H9 (cell line): ENCODE results near the gene SLC22A31. TPM values are rescaled to one million over a fixed set of nuclear protein-coding genes. Genes with fewer than 3 reads are reported as not detected.

Experiments
- DNase-seq: peaks from one replicate; pipeline ENCODE4 v3.0.0-alpha.2; 2017
- H2AFZ ChIP-seq: one replicate; pipeline ENCODE4 v1.6.1; 2013; ENCODE audit warnings: mild to moderate bottlenecking, low read length, control low read depth, moderate library complexity
- H2AK5ac ChIP-seq: 2 replicates; pipeline ENCODE4 v1.6.1; 2013; ENCODE audit warnings: low read length, control low read depth, mixed read lengths; ENCODE audit not compliant: insufficient read length
- H2BK120ac ChIP-seq: one replicate; pipeline ENCODE4 v1.6.1; 2013; ENCODE audit warnings: low read depth, mild to moderate bottlenecking, low read length, control low read depth, inconsistent platforms; ENCODE audit not compliant: poor library complexity, severe bottlenecking
- H2BK12ac ChIP-seq: 2 replicates; pipeline ENCODE4 v1.6.1; 2013; ENCODE audit warnings: low read length, control low read depth, mixed read lengths, low read depth; ENCODE audit not compliant: insufficient read length
- H2BK15ac ChIP-seq: 2 replicates; pipeline ENCODE4 v1.6.1; 2013; ENCODE audit warnings: low read depth, low read length, control low read depth
- H2BK20ac ChIP-seq: one replicate; pipeline ENCODE4 v1.6.1; 2013; ENCODE audit warnings: low read depth, mild to moderate bottlenecking, low read length, control low read depth, inconsistent platforms; ENCODE audit not compliant: poor library complexity, severe bottlenecking
- H2BK5ac ChIP-seq: 2 replicates; pipeline ENCODE4 v1.6.1; 2013; ENCODE audit warnings: low read length, control low read depth, mixed read lengths; ENCODE audit not compliant: insufficient read length
- H3K14ac ChIP-seq: 2 replicates; pipeline ENCODE4 v1.6.1; 2013; ENCODE audit warnings: low read length, control low read depth; ENCODE audit not compliant: insufficient read depth
- H3K18ac ChIP-seq: 2 replicates; pipeline ENCODE4 v1.6.1; 2013; ENCODE audit warnings: low read depth, mild to moderate bottlenecking, mixed read lengths, low read length, control low read depth; ENCODE audit not compliant: insufficient read length
- H3K23ac ChIP-seq: 2 replicates; pipeline ENCODE4 v1.6.1; 2013; ENCODE audit warnings: low read length, control low read depth, mixed read lengths, low read depth; ENCODE audit not compliant: insufficient read length
- H3K23me2 ChIP-seq: 2 replicates; pipeline ENCODE4 v1.6.1; 2013; ENCODE audit warnings: low read depth, mild to moderate bottlenecking, mixed read lengths, low read length, control low read depth; ENCODE audit not compliant: insufficient read length, poor library complexity, severe bottlenecking
- H3K27ac ChIP-seq: 2 replicates; pipeline ENCODE4 v1.5.1; 2013; ENCODE audit warnings: low read length, control low read depth, mixed read lengths, low read depth; ENCODE audit not compliant: insufficient read length
- H3K27me3 ChIP-seq: 2 replicates; pipeline ENCODE4 v1.6.1; 2013; ENCODE audit warnings: low read length, control low read depth, inconsistent platforms; ENCODE audit not compliant: insufficient read depth
- H3K4ac ChIP-seq: 2 replicates; pipeline ENCODE4 v1.6.1; 2013; ENCODE audit warnings: low read depth, mild to moderate bottlenecking, control low read depth, inconsistent platforms, low read length, moderate library complexity
- H3K4me1 ChIP-seq: 2 replicates; pipeline ENCODE4 v1.6.1; 2013; ENCODE audit warnings: low read length, control low read depth, inconsistent platforms; ENCODE audit not compliant: insufficient read depth
- H3K4me2 ChIP-seq: 2 replicates; pipeline ENCODE4 v1.6.1; 2013; ENCODE audit warnings: low read length, control low read depth, mixed read lengths; ENCODE audit not compliant: insufficient read length, insufficient read depth
- H3K56ac ChIP-seq: 2 replicates; pipeline ENCODE4 v1.6.1; 2013; ENCODE audit warnings: low read depth, mild to moderate bottlenecking, mixed read lengths, low read length, control low read depth; ENCODE audit not compliant: insufficient read length
- H3K79me1 ChIP-seq: 2 replicates; pipeline ENCODE4 v1.6.1; 2013; ENCODE audit warnings: low read depth, mild to moderate bottlenecking, moderate library complexity, low read length, control low read depth, inconsistent platforms; ENCODE audit not compliant: insufficient read depth, poor library complexity, severe bottlenecking
- H3K79me2 ChIP-seq: 2 replicates; pipeline ENCODE4 v1.6.1; 2013; ENCODE audit warnings: low read length, control low read depth, inconsistent platforms; ENCODE audit not compliant: insufficient read depth
- H3K9ac ChIP-seq: 2 replicates; pipeline ENCODE4 v1.6.1; 2013; ENCODE audit warnings: low read length, control low read depth, mixed read lengths; ENCODE audit not compliant: insufficient read length; ENCODE audit errors: extremely low read depth
- H3K9me3 ChIP-seq: one replicate; pipeline ENCODE4 v1.6.1; 2013; ENCODE audit warnings: low read depth, low read length, inconsistent platforms; ENCODE audit not compliant: control insufficient read depth
- H3T11ph ChIP-seq: one replicate; pipeline ENCODE4 v1.6.1; 2013; ENCODE audit warnings: mild to moderate bottlenecking, low read length, control low read depth, inconsistent platforms
- H4K20me1 ChIP-seq: one replicate; pipeline ENCODE4 v1.6.1; 2013; ENCODE audit not compliant: control insufficient read depth, insufficient read length, insufficient read depth
- H4K5ac ChIP-seq: 2 replicates; pipeline ENCODE4 v1.6.1; 2013; ENCODE audit warnings: low read depth, mild to moderate bottlenecking, mixed read lengths, low read length, control low read depth; ENCODE audit not compliant: insufficient read length
- H4K8ac ChIP-seq: replicated peaks from 2 replicates; pipeline ENCODE4 v1.6.1; 2013; ENCODE audit warnings: low read length, control low read depth, mixed read lengths, low read depth; ENCODE audit not compliant: insufficient read length
- H4K91ac ChIP-seq: 2 replicates; pipeline ENCODE4 v1.6.1; 2013; ENCODE audit warnings: low read depth, mild to moderate bottlenecking, moderate library complexity, mixed read lengths, low read length, control low read depth; ENCODE audit not compliant: insufficient read length
- H3K27ac Mint-ChIP-seq, 3 experiments: 2 replicates in 2 of 3; 3 replicates in 1 of 3; pipeline ENCODE4 v1.8.0; 2020 to 2021; ENCODE audit warnings: mixed read lengths in 3 of 3, mild to moderate bottlenecking in 1 of 3, moderate library complexity in 1 of 3
- H3K27me3 Mint-ChIP-seq: 2 replicates; pipeline ENCODE4 v1.8.0; 2021; ENCODE audit warnings: low read depth, mild to moderate bottlenecking, moderate library complexity, mixed read lengths
- H3K36me3 Mint-ChIP-seq, 3 experiments: 2 replicates in 2 of 3; 3 replicates in 1 of 3; pipeline ENCODE4 v1.8.0; 2020 to 2021; ENCODE audit warnings: low read depth in 3 of 3, mixed read lengths in 3 of 3; ENCODE audit not compliant: insufficient read depth in 1 of 3
- H3K4me1 Mint-ChIP-seq, 2 experiments: 2 replicates each; pipeline ENCODE4 v1.8.0; 2020; ENCODE audit warnings: mixed read lengths in 2 of 2
- H3K4me3 Mint-ChIP-seq, 2 experiments: 2 replicates in 1 of 2; 3 replicates in 1 of 2; pipeline ENCODE4 v1.8.0; 2020 to 2021; ENCODE audit warnings: mild to moderate bottlenecking in 2 of 2, mixed read lengths in 2 of 2, moderate library complexity in 1 of 2
- H3K9me3 Mint-ChIP-seq, 2 experiments: 2 replicates in 1 of 2; 3 replicates in 1 of 2; pipeline ENCODE4 v1.8.0; 2020; ENCODE audit warnings: mild to moderate bottlenecking in 2 of 2, mixed read lengths in 2 of 2, moderate library complexity in 1 of 2
- WGBS: extraction: QIAGEN DNeasy Blood & Tissue Kit; methylation state at CpG from one replicate; pipeline ENCODE4 v1.1.7; 2013; ENCODE audit warnings: missing lambda C conversion rate, low lambda C conversion rate, mixed read lengths; ENCODE audit not compliant: insufficient read length; ENCODE audit errors: extremely low coverage; 5-methylcytosine and 5-hydroxymethylcytosine counted together
- total RNA-seq: library from RNA; stranded (reverse); gene quantifications from 2 replicates; pipeline ENCODE4 v1.2.1, GENCODE V29; 2021
- TF ChIP-seq, protein P1 (sequence below): fragments of 200-600 bp; sonication (generic); conservative IDR thresholded peaks from 3 replicates; pipeline ENCODE4 v1.8.0; 2021; ENCODE audit warnings: antibody characterized with exemption, mild to moderate bottlenecking

The SLC22A31 gene
- total RNA-seq, 1 experiment from 2014 or later, result 7.7 TPM

DNA sequence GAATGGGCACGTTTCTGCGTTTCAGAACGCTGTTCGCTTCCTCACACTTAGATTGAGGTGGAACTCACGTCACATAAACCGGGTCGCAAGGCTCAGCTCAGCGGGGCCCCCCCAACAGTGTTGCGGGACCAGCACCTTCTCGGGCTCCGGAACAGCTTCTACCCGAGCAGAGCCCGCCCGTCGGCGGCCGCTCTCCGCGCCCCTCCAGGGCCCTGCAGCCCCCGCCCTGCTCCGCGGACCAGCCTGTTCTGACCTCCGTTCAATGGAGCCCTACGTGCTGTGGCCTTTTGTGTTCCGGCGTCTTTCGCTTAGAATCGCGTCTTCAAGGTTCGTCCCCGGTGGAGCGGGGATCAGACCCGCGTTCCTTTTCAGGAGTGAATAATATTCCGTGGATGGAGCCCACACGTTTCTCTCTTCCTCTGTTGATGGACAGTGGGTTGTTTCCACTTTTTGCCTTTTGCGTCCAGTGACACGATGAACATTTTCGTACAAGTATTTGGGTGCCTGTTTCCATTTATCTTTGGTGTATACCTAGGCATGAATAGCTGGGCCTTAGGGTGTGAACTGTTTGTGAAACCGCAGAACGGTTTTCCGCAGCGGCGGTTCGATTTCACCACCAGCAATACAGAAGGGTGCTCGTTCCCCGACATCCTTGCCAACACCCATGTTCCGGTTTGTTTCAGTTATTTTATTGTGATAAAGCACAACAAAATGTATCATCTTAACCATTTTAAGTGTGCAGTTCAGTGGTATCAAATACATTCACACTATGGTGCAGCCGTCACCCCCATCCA is 2.3 kb upstream of the SLC22A31 start:
- Histone ChIP-seq H3K27ac (no peak overlapping the region), H3K9me3 (no peaks in the 10 kb centered on the region), H3K14ac (no peak overlapping the region), H2BK15ac (no peak overlapping the region), H2BK12ac (no peak overlapping the region), H2AK5ac (no peak overlapping the region), H3K4ac (no peak overlapping the region), H3K9ac (no peak overlapping the region), H3K56ac (no peak overlapping the region), H3K4me1 (no peaks in the 10 kb centered on the region), H3K23me2 (peaks cover 8% of the 10 kb centered on the region), H4K8ac (no peak overlapping the region), H3K79me2 (no peaks in the 10 kb centered on the region), H3K4me2 (peak overlapping the region; percentile 60), H4K91ac (no peak overlapping the region), H3K79me1 (no peaks in the 10 kb centered on the region), H4K20me1 (no peaks in the 10 kb centered on the region), H3K23ac (no peak overlapping the region), H2BK20ac (no peak overlapping the region), H2BK5ac (no peak overlapping the region), H3K27me3 (peaks cover 7% of the 10 kb centered on the region; the same call in 1 of the 2 replicates), H3T11ph (no peak overlapping the region), H4K5ac (no peak overlapping the region), H3K18ac (no peak overlapping the region), H2BK120ac (no peak overlapping the region), H2AFZ (no peak overlapping the region)
- Mint-ChIP-seq H3K27me3 (peaks cover 58% of the 10 kb centered on the region), H3K4me3 (peak overlapping the region; percentile 62 to 78), H3K36me3 (no peaks in the 10 kb centered on the region; a peak in 1 of 7 replicates), H3K9me3 (peaks cover 5 to 6% of the 10 kb centered on the region in 2 experiments; a peak in 2 of 5 replicates), H3K27ac (no peak overlapping the region), H3K4me1 (peaks cover 6 to 11% of the 10 kb centered on the region in 2 experiments; a peak in 2 of 4 replicates)
- peak; percentile 32 for DNase-seq
- no CpG with 5 or more reads among the region's 49 CpGs for WGBS
- TF ChIP-seq, protein P1, sequence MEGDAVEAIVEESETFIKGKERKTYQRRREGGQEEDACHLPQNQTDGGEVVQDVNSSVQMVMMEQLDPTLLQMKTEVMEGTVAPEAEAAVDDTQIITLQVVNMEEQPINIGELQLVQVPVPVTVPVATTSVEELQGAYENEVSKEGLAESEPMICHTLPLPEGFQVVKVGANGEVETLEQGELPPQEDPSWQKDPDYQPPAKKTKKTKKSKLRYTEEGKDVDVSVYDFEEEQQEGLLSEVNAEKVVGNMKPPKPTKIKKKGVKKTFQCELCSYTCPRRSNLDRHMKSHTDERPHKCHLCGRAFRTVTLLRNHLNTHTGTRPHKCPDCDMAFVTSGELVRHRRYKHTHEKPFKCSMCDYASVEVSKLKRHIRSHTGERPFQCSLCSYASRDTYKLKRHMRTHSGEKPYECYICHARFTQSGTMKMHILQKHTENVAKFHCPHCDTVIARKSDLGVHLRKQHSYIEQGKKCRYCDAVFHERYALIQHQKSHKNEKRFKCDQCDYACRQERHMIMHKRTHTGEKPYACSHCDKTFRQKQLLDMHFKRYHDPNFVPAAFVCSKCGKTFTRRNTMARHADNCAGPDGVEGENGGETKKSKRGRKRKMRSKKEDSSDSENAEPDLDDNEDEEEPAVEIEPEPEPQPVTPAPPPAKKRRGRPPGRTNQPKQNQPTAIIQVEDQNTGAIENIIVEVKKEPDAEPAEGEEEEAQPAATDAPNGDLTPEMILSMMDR, result no peak
